CD4-positive, alpha-beta T cell treated with Interferon alpha-2 for 1 hour (primary cell): ENCODE measurements around the gene DEFB129.

Experiments
- DNase-seq, 2 donors: peaks; one replicate each; pipeline ENCODE4 v3.0.0-alpha.2; 2020 to 2022

The DEFB129 gene

DNA sequence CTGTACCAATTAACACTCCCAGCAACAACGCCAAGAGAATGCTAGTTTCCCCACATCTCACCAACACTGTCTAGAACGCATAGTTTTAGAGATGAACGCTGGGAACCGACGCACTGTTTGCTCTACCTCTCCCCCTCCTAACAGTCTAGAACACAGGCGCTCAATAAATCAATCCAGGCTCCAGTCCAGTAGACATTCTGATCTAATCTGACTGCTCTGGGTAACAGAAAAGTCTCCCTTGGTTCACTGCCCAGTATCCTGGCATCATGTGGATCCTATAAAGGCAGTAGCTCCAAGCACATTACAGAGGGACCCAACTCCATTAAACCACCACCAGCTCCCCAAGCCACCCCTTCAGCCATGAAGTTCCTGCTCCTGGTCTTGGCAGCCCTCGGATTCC is 30.4 kb downstream of the DEFB129 start, which contains the start of gene DEFB132:
DEFB132 (plus strand) TSS at position 306 of the 400 bp plus-strand sequence; CDS start at position 361, 55 bp downstream.
- DNase-seq, result no peak

DNA sequence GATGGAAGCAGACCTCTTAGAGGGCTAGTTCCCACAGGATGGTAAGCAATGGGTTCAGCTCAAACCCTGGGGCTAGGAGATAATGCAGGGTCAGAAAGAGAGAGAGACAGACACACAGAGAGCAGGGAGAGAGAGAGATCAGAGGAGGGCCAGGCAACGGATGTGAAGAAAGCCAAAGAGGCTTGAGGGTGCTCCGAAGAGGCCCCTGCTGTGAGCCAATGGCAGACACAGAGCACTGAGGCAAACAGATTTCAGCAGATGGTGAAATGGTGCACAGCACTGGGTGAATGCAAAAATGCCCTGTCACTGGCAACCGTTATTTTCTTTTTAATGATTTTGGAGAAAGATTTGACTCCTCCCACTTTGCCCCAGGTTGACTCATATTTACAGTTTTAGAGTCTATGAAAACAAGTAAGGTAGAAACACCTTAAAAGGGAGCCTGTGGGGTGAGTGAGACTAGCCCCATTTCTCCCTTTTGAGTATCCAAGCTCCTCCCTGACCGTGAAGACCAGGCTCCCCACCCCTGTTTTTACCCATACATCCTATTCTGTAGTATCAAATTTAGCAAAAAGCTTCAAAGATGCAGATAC is 31.3 kb downstream of the DEFB129 start:
- DNase-seq, result no peak

DNA sequence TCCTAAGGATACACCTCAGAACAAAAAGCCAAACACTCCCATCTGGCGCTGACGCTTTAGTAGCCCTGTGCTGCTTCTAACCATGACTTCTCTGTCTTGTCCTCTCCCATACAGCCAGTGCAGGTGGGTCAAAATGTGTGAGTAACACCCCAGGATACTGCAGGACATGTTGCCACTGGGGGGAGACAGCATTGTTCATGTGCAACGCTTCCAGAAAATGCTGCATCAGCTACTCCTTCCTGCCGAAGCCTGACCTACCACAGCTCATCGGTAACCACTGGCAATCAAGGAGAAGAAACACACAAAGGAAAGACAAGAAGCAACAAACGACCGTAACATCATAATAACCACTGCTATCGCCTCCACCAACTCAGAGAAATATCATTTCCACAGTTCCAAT is 31.9 kb downstream of the DEFB129 start:
- peak in 1 of 2 donors; percentile 18 for DNase-seq

DNA sequence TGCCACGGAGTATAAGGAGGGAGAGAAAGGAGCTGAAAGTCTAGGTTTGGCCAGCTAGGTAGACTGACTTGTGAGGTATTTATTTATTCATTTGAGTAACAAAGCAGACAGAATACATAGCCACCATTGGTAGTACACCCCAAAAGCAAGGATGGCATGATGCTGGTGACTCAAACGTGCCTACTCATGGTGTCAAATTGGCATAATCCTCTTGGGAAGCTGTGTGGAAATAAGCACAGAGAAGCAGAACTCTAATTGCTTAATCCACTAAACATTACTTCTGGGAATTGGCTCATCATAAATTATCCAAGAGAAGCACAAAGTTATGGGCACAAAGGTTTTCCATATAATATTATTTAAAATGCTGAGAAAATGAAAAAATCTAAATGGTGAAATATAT is 32.9 kb downstream of the DEFB129 start:
- DNase-seq, result no peak

DNA sequence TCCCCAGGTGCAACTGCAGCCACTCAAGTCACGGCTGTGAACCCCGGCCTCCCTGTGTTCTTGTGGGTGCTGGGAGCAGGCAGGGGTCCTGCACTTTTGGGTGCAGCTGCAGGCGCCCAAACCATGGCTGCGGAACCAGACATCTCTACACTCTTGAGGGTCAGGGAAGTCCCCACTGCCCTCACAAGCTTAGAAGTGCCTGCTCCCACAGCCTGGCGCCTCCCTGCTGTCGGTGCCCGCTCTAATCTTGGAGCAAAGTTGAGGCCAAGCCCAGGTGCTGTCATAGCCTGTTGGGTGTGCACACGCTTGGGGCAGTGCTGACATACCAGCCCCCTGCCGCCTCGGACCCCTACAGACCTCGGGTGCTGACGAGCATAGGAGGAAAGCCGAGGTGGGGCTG is 36.6 kb downstream of the DEFB129 start:
- DNase-seq, result no peak

DNA sequence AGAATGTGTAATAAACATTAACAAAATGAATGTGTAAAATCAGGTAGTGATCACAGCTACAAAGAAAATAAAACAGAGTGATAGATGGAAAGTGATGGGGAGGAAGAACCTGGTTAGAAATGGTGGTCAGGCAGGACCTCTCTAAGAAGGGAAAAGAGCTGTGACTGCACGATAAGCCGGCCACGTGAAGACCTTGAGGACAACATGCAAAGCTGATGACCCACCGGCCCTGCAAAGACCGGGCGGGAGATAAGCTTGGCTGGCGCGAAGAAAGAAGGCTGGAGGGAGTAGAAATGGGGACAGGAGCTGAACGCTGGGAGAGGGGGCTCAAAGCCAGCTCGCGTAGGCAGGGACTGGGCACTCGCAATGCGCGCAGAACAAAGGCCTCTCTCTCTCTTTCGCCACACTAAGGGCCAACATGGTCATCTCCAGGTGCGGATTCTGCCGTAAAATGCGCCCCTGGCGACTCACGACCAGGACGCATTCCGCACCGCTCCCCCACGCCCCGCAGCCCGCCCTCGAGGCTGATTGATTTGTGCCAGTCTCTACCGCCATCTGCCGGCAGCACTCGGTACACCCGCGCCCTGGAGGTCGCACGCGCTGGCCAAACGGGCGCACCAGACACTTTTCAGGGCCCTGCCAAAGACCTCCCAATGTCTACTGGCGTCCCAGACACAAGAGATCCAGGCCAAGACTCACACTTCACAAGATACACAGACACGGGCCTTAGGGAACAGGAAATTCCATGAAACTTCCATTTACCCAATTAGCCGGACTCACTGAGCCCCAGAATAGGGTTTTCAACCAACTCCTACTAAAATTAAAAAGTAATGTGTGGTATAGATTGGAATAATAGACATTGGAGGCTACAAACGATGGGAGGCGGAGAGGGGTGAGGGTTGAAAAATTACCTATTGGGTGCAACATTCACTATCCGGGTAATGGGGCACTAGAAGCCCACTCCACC is 39.8 kb downstream of the DEFB129 start:
- peak; percentile 84 to 88 for DNase-seq

DNA sequence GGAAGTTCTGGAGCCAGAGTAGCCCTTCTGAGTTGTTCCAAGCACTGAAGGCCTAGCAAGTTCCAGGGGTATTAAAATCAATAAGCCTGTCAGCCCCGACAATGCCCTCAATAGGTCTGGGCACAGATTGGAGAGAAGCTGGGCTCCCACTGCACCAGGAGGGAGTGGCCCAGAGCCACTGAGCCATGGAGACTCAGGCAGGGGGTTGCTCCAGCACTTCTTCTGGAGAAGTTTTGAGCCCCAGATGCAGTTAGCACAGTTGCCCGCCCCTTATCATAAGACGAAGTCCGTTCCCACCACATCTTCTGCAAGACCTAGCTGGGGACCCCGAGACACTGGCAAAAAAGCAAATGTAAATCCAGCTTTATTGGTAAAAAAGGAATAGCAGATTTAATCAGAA is 43.5 kb downstream of the DEFB129 start:
- no peak for DNase-seq

DNA sequence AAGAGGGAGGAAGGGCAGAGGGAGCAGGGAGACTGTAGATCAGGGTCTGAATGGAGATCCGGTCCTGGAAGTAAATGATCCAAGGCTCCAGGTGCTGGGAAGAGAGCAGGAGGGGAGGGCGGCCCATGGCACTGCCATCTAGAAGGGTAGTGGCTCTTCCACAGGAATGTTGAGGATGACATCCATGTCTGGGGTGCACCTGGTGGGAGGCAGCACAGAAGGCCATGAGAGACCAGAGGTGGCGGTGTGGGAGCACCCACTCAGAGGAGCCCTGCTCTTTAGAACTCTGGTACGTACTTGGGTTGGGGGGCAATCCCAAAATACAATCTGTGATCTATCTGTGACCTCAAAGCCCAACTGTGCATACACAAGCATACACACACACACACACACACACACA is 44.0 kb downstream of the DEFB129 start:
- no peak for DNase-seq

DNA sequence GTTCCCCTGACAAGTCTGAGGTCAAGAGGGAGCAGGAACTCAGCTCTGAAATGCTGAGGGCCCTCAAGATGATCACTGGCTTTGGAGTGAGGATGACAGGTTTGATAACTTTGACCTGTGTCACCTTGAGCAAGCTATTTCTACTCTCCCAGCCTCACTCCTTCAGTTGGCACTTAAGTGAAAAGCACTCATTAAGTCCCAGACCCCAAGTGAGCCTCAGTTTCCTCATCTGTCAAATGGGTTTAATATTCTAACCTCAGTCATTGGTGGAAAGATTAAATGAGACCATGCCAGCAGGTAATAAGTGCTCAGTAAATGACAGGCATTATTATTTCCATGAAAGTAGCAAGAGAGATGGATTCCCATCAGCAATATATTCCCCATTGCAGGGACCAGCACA is 44.5 kb downstream of the DEFB129 start:
- DNase-seq, result no peak

DNA sequence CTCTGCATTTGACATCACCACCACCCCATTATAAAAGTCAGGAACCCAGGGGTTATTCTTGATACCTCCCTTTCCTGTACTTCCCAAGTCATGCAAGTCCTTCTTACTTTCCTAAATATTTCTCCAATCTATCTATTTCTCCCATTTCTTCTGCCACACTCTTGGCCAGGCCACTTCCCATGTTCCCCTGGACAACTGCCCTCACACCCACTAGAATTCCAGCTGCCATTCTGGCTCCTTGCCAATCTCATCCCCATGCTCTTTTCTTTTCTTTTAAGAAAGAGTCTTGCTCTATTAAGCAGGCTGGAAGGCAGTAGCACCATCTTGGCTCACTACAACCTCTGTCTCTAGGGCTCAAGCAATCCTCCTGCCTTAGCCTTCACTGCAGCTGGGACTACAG is 45.7 kb downstream of the DEFB129 start:
- no peak for DNase-seq

DNA sequence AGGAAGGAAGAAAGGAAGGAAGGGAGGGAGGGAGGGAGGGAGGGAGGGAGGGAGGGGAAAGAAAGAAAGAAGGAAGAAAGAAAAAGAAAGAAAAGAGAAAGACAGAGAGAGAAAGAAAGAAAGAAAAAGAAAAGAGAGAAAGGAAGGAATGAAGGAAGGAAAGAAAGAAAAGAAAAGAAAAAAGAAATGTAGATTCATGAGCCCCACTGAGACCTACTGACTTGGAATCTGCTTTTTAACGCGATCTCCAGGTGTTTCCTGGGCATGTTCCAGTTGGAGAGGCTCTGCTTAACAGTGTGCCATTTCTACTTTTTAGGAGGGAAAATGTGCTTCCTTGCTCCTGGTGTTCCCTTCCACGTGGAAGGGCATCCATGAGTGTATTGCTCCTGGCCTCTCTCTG is 46.8 kb downstream of the DEFB129 start:
- DNase-seq, result no peak

DNA sequence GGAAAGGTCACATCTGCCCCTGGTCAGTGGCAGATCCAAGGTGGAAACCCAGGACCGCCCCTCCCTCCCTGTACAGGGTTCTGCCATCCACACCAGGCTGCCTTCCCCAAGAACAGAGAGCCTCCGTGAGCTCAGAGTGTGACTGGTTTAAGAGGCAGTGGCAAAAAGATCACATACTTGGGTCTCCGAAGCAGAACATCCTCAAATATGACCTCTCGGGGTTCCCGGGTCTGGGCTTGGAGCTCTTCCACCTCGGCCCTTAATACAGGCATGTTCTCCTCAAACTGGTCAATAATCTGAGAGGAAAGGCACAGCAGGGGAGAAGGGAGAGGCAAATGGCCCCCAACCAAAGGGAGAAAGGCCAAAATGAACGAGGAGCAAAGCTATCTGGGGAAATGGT is 48.7 kb downstream of the DEFB129 start:
- no peak for DNase-seq

DNA sequence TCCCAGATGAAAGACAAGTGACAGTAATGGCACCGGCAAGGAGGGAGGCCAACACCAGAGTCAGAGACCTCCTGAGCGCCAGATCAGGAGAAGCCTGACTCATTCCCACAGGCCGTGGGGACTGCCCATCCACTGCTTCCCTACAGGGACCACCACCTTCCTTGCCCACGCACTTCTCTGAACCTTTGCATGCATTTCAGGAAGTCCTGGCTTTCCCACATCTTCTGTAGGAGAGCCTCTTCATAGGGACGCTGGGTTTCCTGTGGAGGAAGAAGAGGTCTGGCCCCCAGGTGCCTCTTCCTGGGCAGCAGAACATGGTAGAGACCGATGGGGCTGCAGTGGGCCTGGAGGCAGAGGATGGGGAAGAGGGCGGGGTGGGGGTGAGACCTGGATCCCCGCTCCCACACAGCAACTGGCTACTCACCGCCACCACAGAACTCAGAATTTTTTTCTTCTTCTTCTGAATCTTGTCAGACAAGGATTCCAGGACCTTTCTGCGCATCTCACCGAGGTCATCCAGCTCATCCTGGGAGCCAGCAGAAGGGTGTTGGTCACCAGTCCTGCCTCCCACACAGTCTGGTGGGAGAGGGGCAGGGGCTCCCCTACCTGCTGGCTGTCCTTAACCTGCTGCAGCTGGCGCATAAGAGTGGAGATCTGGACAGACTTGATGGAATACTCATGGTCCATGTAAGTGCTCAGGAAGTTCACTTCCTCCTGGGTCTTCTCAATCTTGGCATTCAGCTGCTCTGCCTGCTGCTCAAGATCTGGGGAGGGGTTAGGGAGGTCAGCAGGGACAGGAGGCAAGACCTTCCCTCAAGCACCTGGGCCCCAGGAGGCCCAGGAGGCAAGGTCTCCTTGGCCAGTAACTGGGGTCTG is 49.8 kb downstream of the DEFB129 start:
- no peak for DNase-seq

DNA sequence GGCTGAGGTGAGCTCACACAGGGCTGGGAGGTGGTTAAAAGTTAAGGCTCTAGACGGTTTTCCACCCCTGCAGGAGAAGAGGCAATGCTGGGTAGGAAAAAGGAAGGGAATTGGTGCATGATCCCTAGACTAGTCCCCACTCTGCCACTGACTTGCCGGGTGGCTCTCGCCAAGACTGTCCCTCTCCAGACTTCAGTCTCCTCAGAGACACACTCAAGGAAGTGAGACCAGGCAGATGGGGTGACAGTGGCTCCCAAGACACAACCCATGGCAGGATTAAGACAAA is 50.4 kb downstream of the DEFB129 start:
- DNase-seq, result no peak

DNA sequence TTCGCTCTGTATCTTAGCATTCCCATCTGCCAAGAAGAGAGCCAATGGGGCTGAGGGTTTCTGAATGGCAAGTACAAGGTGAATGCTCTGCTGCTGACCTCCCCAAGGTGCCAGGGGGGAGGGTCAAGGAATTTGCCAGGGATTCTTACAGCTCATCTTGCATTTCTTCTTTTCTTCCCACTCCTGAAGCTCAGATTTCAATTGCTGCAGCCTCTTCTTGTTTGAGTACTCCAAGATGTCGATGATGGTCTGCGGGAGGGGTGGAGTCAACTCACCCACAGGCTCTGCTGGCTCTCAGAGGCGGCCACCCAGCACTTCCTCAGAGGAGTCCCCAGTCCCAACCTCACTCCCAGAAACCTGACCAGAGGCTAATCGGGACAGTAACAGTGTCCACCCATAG is 51.1 kb downstream of the DEFB129 start:
- DNase-seq, result no peak

DNA sequence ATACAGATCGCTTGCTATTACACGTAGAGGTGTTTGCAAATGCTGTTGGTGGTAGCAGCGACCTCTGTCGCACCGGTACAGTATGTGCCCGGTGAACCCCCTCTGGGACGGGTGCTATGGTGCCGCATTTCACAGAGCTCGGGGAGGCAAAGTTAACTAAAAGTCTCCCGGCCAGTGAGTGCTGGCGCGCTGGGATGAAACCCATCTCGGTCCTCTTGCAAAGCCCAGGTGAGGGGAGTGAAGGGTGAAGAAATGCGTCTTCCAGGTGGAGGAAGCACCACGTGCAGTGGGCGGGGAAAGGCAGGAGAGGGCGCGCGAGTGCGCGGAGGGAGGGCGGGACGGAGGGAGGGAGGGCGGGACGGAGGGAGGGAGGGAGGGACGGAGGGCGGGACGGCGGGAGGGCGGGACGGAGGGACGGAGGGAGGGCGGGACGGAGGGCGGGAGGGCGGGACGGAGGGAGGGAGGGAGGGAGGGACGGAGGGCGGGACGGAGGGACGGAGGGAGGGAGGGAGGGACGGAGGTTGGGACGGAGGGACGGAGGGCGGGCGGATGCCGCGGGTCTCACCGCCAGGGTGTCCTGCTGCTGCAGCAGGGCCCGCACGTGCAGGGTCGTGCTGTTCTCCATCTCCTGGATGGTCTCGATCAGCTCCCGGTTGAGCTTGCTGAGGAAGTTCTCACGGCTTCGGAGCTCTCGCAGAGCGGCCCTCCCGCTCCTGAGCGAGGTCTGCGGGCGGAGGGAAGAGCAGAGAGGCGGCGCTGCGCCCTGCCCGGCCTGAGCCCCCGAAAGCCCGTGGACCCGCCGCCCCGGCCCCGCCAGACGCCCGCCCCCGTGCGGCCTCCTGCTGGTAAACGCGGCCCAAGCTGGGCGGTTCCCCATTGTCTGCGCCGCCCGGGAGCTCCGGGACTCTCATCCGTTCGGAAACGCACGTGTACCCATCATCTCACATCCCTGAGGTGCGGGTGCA is 51.8 kb downstream of the DEFB129 start:
- peak in 1 of 2 donors; percentile 65 for DNase-seq
